Measurements from ENCODE around the gene C11orf52.
"Not testable (repeated sequence)": the region's sequence is repeated elsewhere in the genome, so short reads cannot be mapped to it uniquely, and the experiment has no call there.

Gene C11orf52

GRCh38 chr11:111918390-111919256 is at the start of gene C11orf52:
TSS of gene C11orf52 (plus strand) at chr11:111918913. CDS start at chr11:111918973, 60 bp downstream.
- DNase-seq = no peak

- no peak for DNase-seq
Measured at GRCh38 chr11:111870113-111870512, 48.6 kb upstream of the C11orf52 start.

GRCh38 chr11:111870522-111870885 is 48.2 kb upstream of the C11orf52 start:
- DNase-seq = no peak

GRCh38 chr11:111870886-111871692 is 47.6 kb upstream of the C11orf52 start, which contains the start of gene ALG9:
TSS of gene ALG9 (minus strand) at chr11:111871581. CDS start at chr11:111871482, 99 bp downstream.
- DNase-seq = peak; percentile 94 to 96

- DNase-seq = no peak
Measured at GRCh38 chr11:111871693-111872161, 47.0 kb upstream of the C11orf52 start.

- no peak for DNase-seq
Measured at GRCh38 chr11:111878385-111878848, 40.3 kb upstream of the C11orf52 start.

- DNase-seq = peak; percentile 94 to 95
Measured at GRCh38 chr11:111878849-111879636, 39.7 kb upstream of the C11orf52 start, which contains the start of the genes CFAP68 and FDXACB1. TSS of gene CFAP68 (plus strand) at chr11:111879541. CDS start at chr11:111879561, 20 bp downstream. TSS of gene FDXACB1 (minus strand) at chr11:111879165. CDS start at chr11:111879132, 33 bp downstream.

- DNase-seq = no peak
Measured at GRCh38 chr11:111879637-111879960, 39.1 kb upstream of the C11orf52 start.

- DNase-seq = no peak
Measured at GRCh38 chr11:111882202-111882601, 36.5 kb upstream of the C11orf52 start.

- DNase-seq = not testable (repeated sequence)
Measured at GRCh38 chr11:111885053-111885452, 33.7 kb upstream of the C11orf52 start.

- DNase-seq = no peak
Measured at GRCh38 chr11:111886032-111886431, 32.7 kb upstream of the C11orf52 start.

GRCh38 chr11:111886844-111887243 is 31.9 kb upstream of the C11orf52 start:
- DNase-seq = no peak

- DNase-seq = no peak
Measured at GRCh38 chr11:111905411-111905810, 13.3 kb upstream of the C11orf52 start.

- DNase-seq = no peak
Measured at GRCh38 chr11:111906680-111907079, 12.0 kb upstream of the C11orf52 start.

GRCh38 chr11:111908639-111909305 is 9.9 kb upstream of the C11orf52 start:
- no peak for DNase-seq

GRCh38 chr11:111909378-111909777 is 9.3 kb upstream of the C11orf52 start:
- DNase-seq = no peak

GRCh38 chr11:111910676-111911562 is 7.8 kb upstream of the C11orf52 start:
- no peak for DNase-seq

- no peak for DNase-seq
Measured at GRCh38 chr11:111911563-111912401, 6.9 kb upstream of the C11orf52 start, which contains the start of gene CRYAB. TSS of gene CRYAB (minus strand) at chr11:111911770. CDS start at chr11:111911724, 46 bp downstream.

- no peak for DNase-seq
Measured at GRCh38 chr11:111912535-111912934, 6.2 kb upstream of the C11orf52 start, which contains the start of gene HSPB2. TSS of gene HSPB2 (plus strand) at chr11:111912734. CDS start at chr11:111912830, 96 bp downstream.
